Neuronal stem cell (in vitro differentiated cells): ENCODE measurements around the gene DIP2B.
"Not testable (repeated sequence)": the region's sequence is repeated elsewhere in the genome, so short reads cannot be mapped to it uniquely, and the experiment has no call there.

Source experiments
- DNase-seq: peaks from one replicate; pipeline ENCODE4 v3.0.0-alpha.2; 2013; ENCODE audit warnings: low spot score
- H2AFZ ChIP-seq: one replicate; pipeline ENCODE4 v1.6.1; 2013; ENCODE audit warnings: mild to moderate bottlenecking, low read length, inconsistent platforms
- H2AK5ac ChIP-seq: 2 replicates; pipeline ENCODE4 v1.6.1; 2013; ENCODE audit warnings: low read depth, mild to moderate bottlenecking, inconsistent platforms, low read length, moderate library complexity, mixed read lengths
- H2BK120ac ChIP-seq: 2 replicates; pipeline ENCODE4 v1.6.1; 2013; ENCODE audit warnings: low read depth, mild to moderate bottlenecking, inconsistent platforms, low read length, moderate library complexity, mixed read lengths
- H2BK12ac ChIP-seq: one replicate; pipeline ENCODE4 v1.6.1; 2013; ENCODE audit warnings: low read length, inconsistent platforms
- H2BK15ac ChIP-seq: 2 replicates; pipeline ENCODE4 v1.6.1; 2013; ENCODE audit warnings: mild to moderate bottlenecking, low read length, inconsistent platforms, mixed read lengths
- H2BK5ac ChIP-seq: one replicate; pipeline ENCODE4 v1.6.1; 2013; ENCODE audit warnings: inconsistent platforms, mild to moderate bottlenecking, low read length, moderate library complexity
- H3K14ac ChIP-seq: one replicate; pipeline ENCODE4 v1.6.1; 2013; ENCODE audit warnings: low read length, inconsistent platforms
- H3K18ac ChIP-seq: 2 replicates; pipeline ENCODE4 v1.6.1; 2013; ENCODE audit warnings: low read length, inconsistent platforms
- H3K23ac ChIP-seq: 2 replicates; pipeline ENCODE4 v1.6.1; 2013; ENCODE audit warnings: low read depth, mild to moderate bottlenecking, mixed read lengths, low read length, inconsistent platforms; ENCODE audit not compliant: poor library complexity
- H3K27ac ChIP-seq: replicated peaks from 3 replicates; pipeline ENCODE4 v1.5.1; 2013; ENCODE audit warnings: low read length, inconsistent platforms
- H3K27me3 ChIP-seq, 3 experiments: 2 replicates each; pipeline ENCODE4 v1.6.1; 2013; ENCODE audit warnings: low read length in 3 of 3, mild to moderate bottlenecking in 2 of 3, inconsistent platforms in 1 of 3, low read depth in 1 of 3, mixed read lengths in 1 of 3, moderate library complexity in 1 of 3; ENCODE audit not compliant: control insufficient read depth in 3 of 3, insufficient read depth in 3 of 3
- H3K36me3 ChIP-seq, 2 donors: replicated peaks in 1 of 2; 2 replicates each; pipeline ENCODE4 v1.6.1; 2013; ENCODE audit warnings: low read length in 2 of 2; ENCODE audit not compliant: control insufficient read depth in 2 of 2, insufficient read depth in 2 of 2
- H3K4ac ChIP-seq: 2 replicates; pipeline ENCODE4 v1.6.1; 2013; ENCODE audit warnings: inconsistent platforms, mild to moderate bottlenecking, low read length, moderate library complexity
- H3K4me1 ChIP-seq, 2 donors: 1 replicate in 1 of 2; 2 replicates in 1 of 2; pipeline ENCODE4 v1.6.1; 2013; ENCODE audit warnings: low read length in 2 of 2, low read depth in 1 of 2; ENCODE audit not compliant: control insufficient read depth in 2 of 2, insufficient read depth in 1 of 2
- H3K4me2 ChIP-seq: one replicate; pipeline ENCODE4 v1.6.1; 2013; ENCODE audit warnings: mild to moderate bottlenecking, low read length, inconsistent platforms; ENCODE audit not compliant: insufficient read depth, poor library complexity, severe bottlenecking
- H3K4me3 ChIP-seq, 2 donors: 2 replicates each; pipeline ENCODE4 v1.5.1; 2013; ENCODE audit warnings: low read length in 2 of 2, mild to moderate bottlenecking in 2 of 2, inconsistent platforms in 1 of 2, moderate library complexity in 1 of 2
- H3K79me1 ChIP-seq: one replicate; pipeline ENCODE4 v1.6.1; 2013; ENCODE audit warnings: low read depth, mild to moderate bottlenecking, inconsistent platforms, low read length, moderate library complexity
- H3K9ac ChIP-seq: one replicate; pipeline ENCODE4 v1.6.1; 2013; ENCODE audit warnings: mild to moderate bottlenecking, low read depth, low read length, inconsistent platforms; ENCODE audit not compliant: poor library complexity
- H3K9me3 ChIP-seq, 2 donors: replicated peaks in 1 of 2; 2 replicates each; pipeline versions ENCODE3 to v1.6.1; 2013; ENCODE audit warnings: low read length in 2 of 2, mild to moderate bottlenecking in 2 of 2, inconsistent platforms in 1 of 2, low read depth in 1 of 2, mixed read lengths in 1 of 2, moderate library complexity in 1 of 2; ENCODE audit not compliant: control insufficient read depth in 2 of 2, insufficient read depth in 1 of 2
- H4K8ac ChIP-seq: one replicate; pipeline ENCODE4 v1.6.1; 2013; ENCODE audit warnings: low read depth, mild to moderate bottlenecking, inconsistent platforms, low read length, moderate library complexity
- H4K91ac ChIP-seq: one replicate; pipeline ENCODE4 v1.6.1; 2013; ENCODE audit warnings: low read length, low read depth, mild to moderate bottlenecking, inconsistent platforms; ENCODE audit not compliant: poor library complexity
- WGBS, 2 donors: extraction: QIAGEN DNeasy Blood & Tissue Kit; methylation state at CpG; one replicate each; pipeline ENCODE4 v1.1.7; 2013; ENCODE audit warnings: missing lambda C conversion rate in 2 of 2, mixed read lengths in 1 of 2; ENCODE audit not compliant: insufficient read length in 2 of 2, insufficient replicate concordance in 1 of 2; ENCODE audit errors: extremely low coverage in 2 of 2; 5-methylcytosine and 5-hydroxymethylcytosine counted together

DIP2B gene

DNA sequence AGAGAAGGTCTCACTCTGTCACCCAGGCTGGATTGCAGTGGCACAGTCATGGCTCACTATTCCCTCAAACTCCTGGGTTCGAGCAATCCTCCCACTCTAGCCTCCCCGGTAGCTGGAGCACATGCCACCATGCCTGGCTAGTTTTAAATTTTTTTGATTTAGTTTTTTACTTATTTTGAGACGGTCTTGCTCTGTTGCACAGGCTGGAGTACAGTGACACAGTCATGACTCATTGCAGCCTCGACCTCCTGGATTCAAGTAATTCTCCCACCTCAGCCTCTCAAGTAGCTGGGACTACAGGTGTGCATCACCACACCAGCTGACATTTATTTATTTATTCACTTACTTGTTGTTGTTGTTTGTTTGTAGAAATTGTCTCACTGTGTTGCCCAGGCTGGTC, 22.2 kb upstream of the DIP2B start:
- no peak overlapping the region for H2BK120ac ChIP-seq

DNA sequence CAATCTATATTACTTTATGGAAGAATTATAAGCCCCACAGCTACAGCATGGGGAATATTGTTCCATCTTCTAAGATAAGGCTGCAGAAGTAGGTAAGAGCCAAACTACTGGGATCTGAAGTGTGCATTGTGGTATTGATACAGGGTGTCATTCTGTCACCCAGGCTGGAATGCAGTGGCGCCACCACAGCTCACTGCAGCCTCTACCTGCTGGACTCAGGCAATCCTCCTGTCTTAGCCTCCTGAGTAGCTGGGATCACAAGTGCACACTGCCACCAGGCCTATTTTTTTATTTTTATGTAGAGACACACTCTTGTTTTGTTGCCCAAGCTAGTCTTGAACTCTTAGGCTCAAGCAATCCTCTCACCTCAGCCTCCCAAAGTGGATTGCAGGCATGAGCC, 21.3 kb upstream of the DIP2B start:
- no peak overlapping the region for H2BK5ac ChIP-seq
- H3K9me3 ChIP-seq: no peaks in the 10 kb centered on the region
- no peaks in the 10 kb centered on the region for H3K27me3 ChIP-seq
- WGBS, 2 donors: no CpG with 5 or more reads among the region's 1 CpG
- no peak overlapping the region for H2BK12ac ChIP-seq
- H3K4me2 ChIP-seq: no peak overlapping the region
- H3K14ac ChIP-seq: no peak overlapping the region
- H3K23ac ChIP-seq: no peak overlapping the region
- H4K8ac ChIP-seq: no peak overlapping the region
- H3K79me1 ChIP-seq: no peaks in the 10 kb centered on the region
- no peak overlapping the region for H2BK15ac ChIP-seq
- H3K27ac ChIP-seq: no peak overlapping the region
- peaks cover 0 to 8% of the 10 kb centered on the region in 2 donors for H3K36me3 ChIP-seq
- DNase-seq: no peak
- H2AK5ac ChIP-seq: no peak overlapping the region
- no peak overlapping the region for H2BK120ac ChIP-seq
- no peak overlapping the region for H2AFZ ChIP-seq
- no peak overlapping the region for H3K18ac ChIP-seq
- H3K9ac ChIP-seq: no peak overlapping the region
- H3K4me3 ChIP-seq: no peak overlapping the region
- H3K4me1 ChIP-seq: no peaks in the 10 kb centered on the region
- H3K4ac ChIP-seq: no peak overlapping the region
- no peak overlapping the region for H4K91ac ChIP-seq

More for the DNA sequence above, 22.2 kb upstream of the DIP2B start:
- H3K14ac ChIP-seq: no peak overlapping the region
- H4K8ac ChIP-seq: no peak overlapping the region
- no peak overlapping the region for H2AK5ac ChIP-seq
- no peak overlapping the region for H3K23ac ChIP-seq
- no peak overlapping the region for H3K18ac ChIP-seq
- no peak overlapping the region for H3K27ac ChIP-seq
- no peak overlapping the region for H2BK5ac ChIP-seq
- H2AFZ ChIP-seq: no peak overlapping the region
- H3K4ac ChIP-seq: no peak overlapping the region
- no peaks in the 10 kb centered on the region for H3K27me3 ChIP-seq
- no CpG with 5 or more reads among the region's 4 CpGs for whole genome bisulfite sequencing, 2 donors
- H3K79me1 ChIP-seq: no peaks in the 10 kb centered on the region
- peaks cover 0 to 18% of the 10 kb centered on the region in 2 donors for H3K36me3 ChIP-seq
- H2BK12ac ChIP-seq: no peak overlapping the region
- no peak overlapping the region for H2BK15ac ChIP-seq
- H3K4me1 ChIP-seq: no peaks in the 10 kb centered on the region
- no peak overlapping the region for H3K4me3 ChIP-seq
- H3K9ac ChIP-seq: no peak overlapping the region
- no peak overlapping the region for H3K4me2 ChIP-seq
- no peaks in the 10 kb centered on the region for H3K9me3 ChIP-seq
- H4K91ac ChIP-seq: no peak overlapping the region
- DNase-seq: no peak

DNA sequence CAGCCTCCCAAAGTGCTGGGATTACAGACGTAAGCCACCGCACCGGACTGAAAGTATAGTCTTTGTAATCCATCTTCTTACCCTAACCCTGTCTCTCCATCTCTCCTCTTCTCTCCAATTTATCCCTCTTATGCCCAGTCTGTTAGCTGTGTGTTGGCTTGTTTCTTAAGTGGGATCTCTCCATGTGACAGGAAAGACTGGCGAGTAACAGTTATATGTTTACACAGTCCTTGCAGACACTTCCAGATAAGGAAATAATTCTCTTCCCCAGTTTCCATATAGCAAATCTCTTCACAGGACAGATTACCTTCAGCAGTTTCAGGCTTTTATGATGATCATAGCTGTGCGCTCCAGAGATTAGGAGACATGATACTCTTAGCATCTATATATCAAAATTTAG, 16.0 kb upstream of the DIP2B start:
- no peaks in the 10 kb centered on the region for H3K79me1 ChIP-seq
- no peak overlapping the region for H3K27ac ChIP-seq
- no peaks in the 10 kb centered on the region for H3K4me1 ChIP-seq
- H3K4ac ChIP-seq: no peak overlapping the region
- H3K9me3 ChIP-seq: no peaks in the 10 kb centered on the region
- no peak overlapping the region for H2BK12ac ChIP-seq
- H2BK5ac ChIP-seq: no peak overlapping the region
- H2BK15ac ChIP-seq: no peak overlapping the region
- no peak overlapping the region for H3K14ac ChIP-seq
- no peaks in the 10 kb centered on the region for H3K36me3 ChIP-seq
- DNase-seq: no peak
- H3K4me3 ChIP-seq: no peak overlapping the region
- H4K91ac ChIP-seq: no peak overlapping the region
- H3K4me2 ChIP-seq: no peak overlapping the region
- H3K9ac ChIP-seq: no peak overlapping the region
- H3K18ac ChIP-seq: no peak overlapping the region
- no peak overlapping the region for H2BK120ac ChIP-seq
- H2AK5ac ChIP-seq: no peak overlapping the region
- no CpG with 5 or more reads among the region's 5 CpGs for WGBS, 2 donors
- H2AFZ ChIP-seq: no peak overlapping the region
- H3K23ac ChIP-seq: no peak overlapping the region
- H3K27me3 ChIP-seq: no peaks in the 10 kb centered on the region
- no peak overlapping the region for H4K8ac ChIP-seq

DNA sequence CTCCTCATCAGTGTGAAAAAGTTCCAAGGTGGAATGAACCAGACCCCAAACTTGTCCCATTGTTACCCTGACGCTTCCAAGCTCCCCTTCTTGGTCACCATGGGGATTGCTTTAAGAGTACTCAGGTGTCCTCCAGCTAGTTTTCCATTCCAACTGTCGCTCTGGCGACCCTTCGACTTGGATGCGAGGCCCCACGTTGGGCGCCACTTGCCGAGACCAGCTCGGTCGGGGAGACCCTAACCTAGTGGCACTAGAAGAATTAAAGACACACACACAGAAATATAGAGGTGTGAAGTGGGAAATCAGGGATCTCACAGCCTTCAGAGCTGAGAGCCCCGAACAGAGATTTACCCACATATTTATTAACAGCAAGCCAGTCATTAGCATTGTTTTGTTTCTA, 6.7 kb upstream of the DIP2B start:
- H2BK15ac ChIP-seq, H3K27ac ChIP-seq, H2AK5ac ChIP-seq, H2BK5ac ChIP-seq, H2AFZ ChIP-seq, H4K91ac ChIP-seq, H3K18ac ChIP-seq, H3K9ac ChIP-seq, H3K4ac ChIP-seq, H3K27me3 ChIP-seq, DNase-seq, H3K36me3 ChIP-seq, H3K4me3 ChIP-seq, H3K4me2 ChIP-seq, H2BK120ac ChIP-seq, H3K23ac ChIP-seq, H2BK12ac ChIP-seq, H3K4me1 ChIP-seq, H3K14ac ChIP-seq, H4K8ac ChIP-seq, H3K79me1 ChIP-seq: not testable (repeated sequence)
- WGBS, 2 donors: no CpG with 5 or more reads among the region's 11 CpGs
- H3K9me3 ChIP-seq: peaks cover 2 to 12% of the 10 kb centered on the region in 2 donors
